CD4-positive, alpha-beta T cell treated with Interleukin-2 at 100 ng/mL for 4 hours (primary cell): ENCODE measurements around the gene SCRT2.
"Not testable (repeated sequence)": the region's sequence is repeated elsewhere in the genome, so short reads cannot be mapped to it uniquely, and the experiment has no call there.

Source experiments
- DNase-seq: peaks from one replicate; pipeline ENCODE4 v3.0.0-alpha.2; 2020; ENCODE audit warnings: low spot score

The SCRT2 gene

GRCh38 chr20:701401-702129 lies 26.0 kb upstream of the SCRT2 start:
- no peak for DNase-seq

GRCh38 chr20:699811-700338 lies 24.3 kb upstream of the SCRT2 start:
- DNase-seq, result no peak

GRCh38 chr20:699342-699741 lies 23.7 kb upstream of the SCRT2 start:
- DNase-seq, result no peak

GRCh38 chr20:698276-698675 lies 22.7 kb upstream of the SCRT2 start:
- no peak for DNase-seq

- DNase-seq, result no peak
These were observed 22.2 kb upstream of the SCRT2 start for GRCh38 chr20:697826-698225.

GRCh38 chr20:695165-695866 lies 19.7 kb upstream of the SCRT2 start:
- no peak for DNase-seq

- DNase-seq, result no peak
These were observed 18.9 kb upstream of the SCRT2 start for GRCh38 chr20:694496-694895.

GRCh38 chr20:693786-694185 lies 18.2 kb upstream of the SCRT2 start:
- DNase-seq, result not testable (repeated sequence)

- no peak for DNase-seq
These were observed 16.4 kb upstream of the SCRT2 start for GRCh38 chr20:692044-692443.

- no peak for DNase-seq
These were observed 14.3 kb upstream of the SCRT2 start for GRCh38 chr20:689947-690346.

GRCh38 chr20:689348-689747 lies 13.7 kb upstream of the SCRT2 start:
- DNase-seq, result no peak

GRCh38 chr20:688809-689212 lies 13.2 kb upstream of the SCRT2 start:
- no peak for DNase-seq

GRCh38 chr20:687468-688203 lies 12.0 kb upstream of the SCRT2 start:
- no peak for DNase-seq

GRCh38 chr20:684676-685319 lies 9.2 kb upstream of the SCRT2 start:
- no peak for DNase-seq

- no peak for DNase-seq
These were observed 6.5 kb upstream of the SCRT2 start for GRCh38 chr20:682123-682522.

GRCh38 chr20:680638-681187 lies 5.1 kb upstream of the SCRT2 start:
- no peak for DNase-seq

- no peak for DNase-seq
These were observed 2.4 kb upstream of the SCRT2 start for GRCh38 chr20:677957-678356.

GRCh38 chr20:676967-677366 lies 1.4 kb upstream of the SCRT2 start:
- no peak for DNase-seq

GRCh38 chr20:676315-676937 lies 824 bp upstream of the SCRT2 start:
- no peak for DNase-seq

- no peak for DNase-seq
These were observed 559 bp downstream of the SCRT2 start for GRCh38 chr20:675033-675452.

- DNase-seq, result no peak
These were observed 2.0 kb downstream of the SCRT2 start for GRCh38 chr20:673603-674001.
